SK-N-SH (cell line): Measurements from ENCODE around the gene FGD4. TPM values are rescaled to one million over a fixed set of nuclear protein-coding genes. Genes with fewer than 3 reads are reported as not detected.
A peak's percentile ranks its signal among the peaks of the same experiment; 100 is the strongest.

Source experiments
- CTCF ChIA-PET: fragments of 300-600, 350-600 bp; formaldehyde crosslinking; extraction: SDS; loops from one replicate; lab custom pipeline; 2021; lab: Yijun Ruan, JAX
- POLR2A ChIA-PET: fragments of 350-600 bp; sonication (Branson Sonifier 250); formaldehyde crosslinking; extraction: SDS; loops from one replicate; lab custom pipeline; 2020; ENCODE audit warnings: antibody characterized with exemption, inconsistent platforms; lab: Yijun Ruan, JAX
- DNase-seq: peaks from one replicate; pipeline ENCODE4 v3.0.0; 2012
- H2AFZ ChIP-seq: fragments of 200-600 bp; sonication (generic); 2 replicates; pipeline ENCODE4 v1.8.1; 2016; ENCODE audit warnings: antibody characterized with exemption, mild to moderate bottlenecking, low read depth
- H3F3A ChIP-seq: fragments of 200-600 bp; sonication (generic); replicated peaks from 2 replicates; pipeline ENCODE3; 2016; ENCODE audit warnings: antibody characterized with exemption, mild to moderate bottlenecking; ENCODE audit not compliant: insufficient read depth
- H3K27ac ChIP-seq, 2 experiments: fragments of 200-500 bp in 1 of 2; fragments of 200-600 bp in 1 of 2; sonication (Bioruptor generic) in 1 of 2; sonication (generic), shearing (Covaris generic) in 1 of 2; 2 replicates each; pipeline versions ENCODE4 v1.5.1 to v1.6.1; 2014 to 2016; ENCODE audit warnings: low read depth in 2 of 2, inconsistent platforms in 1 of 2, low read length in 1 of 2, mild to moderate bottlenecking in 1 of 2, mixed read lengths in 1 of 2
- H3K27me3 ChIP-seq: fragments of 200-600 bp; sonication (generic), shearing (Covaris generic); 2 replicates; pipeline ENCODE4 v1.6.1; 2016; ENCODE audit warnings: mixed run types; ENCODE audit not compliant: insufficient read depth
- H3K36me3 ChIP-seq, 2 experiments: fragments of 200-500 bp in 1 of 2; fragments of 200-600 bp in 1 of 2; sonication (Bioruptor generic) in 1 of 2; sonication (generic) in 1 of 2; replicated peaks in 1 of 2; 2 replicates each; pipeline versions ENCODE3 to v1.5.1; 2014 to 2016; ENCODE audit warnings: low read length in 1 of 2, mild to moderate bottlenecking in 1 of 2; ENCODE audit not compliant: insufficient read depth in 2 of 2, control insufficient read depth in 1 of 2
- H3K4me1 ChIP-seq, 2 experiments: fragments of 200-500 bp in 1 of 2; fragments of 200-600 bp in 1 of 2; sonication (Bioruptor generic) in 1 of 2; sonication (generic), shearing (Covaris generic) in 1 of 2; 2 replicates each; pipeline versions ENCODE4 v1.5.1 to v1.6.1; 2014 to 2016; ENCODE audit warnings: low read depth in 1 of 2, low read length in 1 of 2, mixed run types in 1 of 2; ENCODE audit not compliant: insufficient read depth in 2 of 2, control insufficient read depth in 1 of 2
- H3K4me2 ChIP-seq: fragments of 200-600 bp; sonication (generic), shearing (Covaris generic); 2 replicates; pipeline ENCODE4 v1.6.1; 2017; ENCODE audit warnings: mixed run types
- H3K4me3 ChIP-seq, 2 experiments: fragments of 200-500 bp in 1 of 2; fragments of 200-600 bp in 1 of 2; sonication (Bioruptor generic) in 1 of 2; sonication (generic), shearing (Covaris generic) in 1 of 2; 2 replicates each; pipeline versions ENCODE4 v1.5.1 to v1.8.1; 2014 to 2016; ENCODE audit warnings: low read depth in 2 of 2, inconsistent platforms in 1 of 2, low read length in 1 of 2, mild to moderate bottlenecking in 1 of 2, mixed read lengths in 1 of 2, moderate library complexity in 1 of 2
- H3K79me2 ChIP-seq: fragments of 200-600 bp; sonication (generic); 2 replicates; pipeline ENCODE4 v1.8.1; 2017; ENCODE audit warnings: mild to moderate bottlenecking; ENCODE audit not compliant: insufficient read depth
- H3K9ac ChIP-seq: fragments of 200-600 bp; sonication (generic); 2 replicates; pipeline ENCODE4 v1.6.1; 2017; ENCODE audit warnings: mixed run types
- H3K9me2 ChIP-seq: fragments of 200-600 bp; sonication (generic); 2 replicates; pipeline ENCODE4 v1.6.1; 2017; ENCODE audit warnings: mixed run types
- H3K9me3 ChIP-seq: fragments of 200-600 bp; sonication (generic); 2 replicates; pipeline ENCODE4 v1.6.1; 2017; ENCODE audit warnings: mixed run types, mild to moderate bottlenecking, moderate library complexity
- H4K20me1 ChIP-seq: fragments of 200-600 bp; sonication (generic); 2 replicates; pipeline ENCODE4 v1.6.1; 2017; ENCODE audit warnings: mild to moderate bottlenecking, mixed run types; ENCODE audit not compliant: insufficient read depth
- CHD2 ChIP-seq: fragments of 150-350 bp; IDR thresholded peaks from 2 replicates; pipeline ENCODE4 v1.6.1; 2018; ENCODE audit warnings: low read length; ENCODE audit not compliant: partially characterized antibody
- ELF1 ChIP-seq: IDR thresholded peaks from 2 replicates; pipeline ENCODE4 v1.4.0; 2012
- EP300 ChIP-seq, 2 experiments: IDR thresholded peaks; 2 replicates each; pipeline versions ENCODE4 v1.4.0 to v1.6.1; 2012; ENCODE audit warnings: borderline replicate concordance in 1 of 2, low read depth in 1 of 2, low read length in 1 of 2
- FOSL2 ChIP-seq: IDR thresholded peaks from 2 replicates; pipeline ENCODE4 v1.4.0; 2012; ENCODE audit warnings: low read depth, mild to moderate bottlenecking, moderate library complexity, borderline replicate concordance
- FOXJ3 ChIP-seq: sonication (generic); formaldehyde crosslinking; IDR thresholded peaks from 2 replicates; pipeline ENCODE4 v1.5.1; 2020; ENCODE audit warnings: mild to moderate bottlenecking, missing genetic modification reagents
- FOXM1 ChIP-seq: IDR thresholded peaks from 2 replicates; pipeline ENCODE4 v1.4.0; 2012; ENCODE audit warnings: low read depth, mild to moderate bottlenecking
- GABPA ChIP-seq: IDR thresholded peaks from 2 replicates; pipeline ENCODE4 v1.4.0; 2012; ENCODE audit warnings: low read depth, mild to moderate bottlenecking
- GATA2 ChIP-seq: sonication (generic); formaldehyde crosslinking; IDR thresholded peaks from 2 replicates; pipeline ENCODE4 v1.5.0; 2020; ENCODE audit warnings: mild to moderate bottlenecking, missing genetic modification reagents
- JUND ChIP-seq: IDR thresholded peaks from 2 replicates; pipeline ENCODE4 v1.4.0; 2012
- MEF2A ChIP-seq: IDR thresholded peaks from 2 replicates; pipeline ENCODE4 v1.4.0; 2012; ENCODE audit warnings: low read depth, borderline replicate concordance
- NFIC ChIP-seq: IDR thresholded peaks from 2 replicates; pipeline ENCODE4 v1.4.0; 2012; ENCODE audit warnings: borderline replicate concordance
- NRF1 ChIP-seq: IDR thresholded peaks from 2 replicates; pipeline ENCODE4 v1.6.1; 2012; ENCODE audit warnings: low read depth, mild to moderate bottlenecking, low read length
- POLR2AphosphoS5 ChIP-seq: IDR thresholded peaks from 2 replicates; pipeline ENCODE4 v1.6.1; 2012; ENCODE audit warnings: low read depth, low read length
- RAD21 ChIP-seq: IDR thresholded peaks from 2 replicates; pipeline ENCODE4 v1.6.1; 2012; ENCODE audit warnings: mild to moderate bottlenecking, low read length
- RCOR1 ChIP-seq: fragments of 150-350 bp; IDR thresholded peaks from 2 replicates; pipeline ENCODE4 v1.6.1; 2017; ENCODE audit warnings: antibody characterized with exemption, low read length
- RXRA ChIP-seq: IDR thresholded peaks from 2 replicates; pipeline ENCODE4 v1.4.0; 2012; ENCODE audit warnings: low read depth, mild to moderate bottlenecking, borderline replicate concordance
- SIN3A ChIP-seq: IDR thresholded peaks from 2 replicates; pipeline ENCODE4 v1.6.1; 2012; ENCODE audit warnings: low read depth, mild to moderate bottlenecking, low read length, moderate library complexity, borderline replicate concordance
- SMC3 ChIP-seq: IDR thresholded peaks from 2 replicates; pipeline ENCODE4 v1.6.1; 2012; ENCODE audit warnings: low read depth, low read length, improper control_type of control experiment
- TCF12 ChIP-seq: IDR thresholded peaks from 2 replicates; pipeline ENCODE4 v1.4.0; 2012
- YY1 ChIP-seq: IDR thresholded peaks from 2 replicates; pipeline ENCODE4 v1.4.0; 2012; ENCODE audit warnings: low read depth, mild to moderate bottlenecking
- WGBS: methylation state at CpG from one replicate; pipeline ENCODE4 v1.1.6; 2017; ENCODE audit warnings: low lambda C conversion rate; 5-methylcytosine and 5-hydroxymethylcytosine counted together
- polyA plus RNA-seq, 3 experiments: library from polyadenylated mRNA; depleted of rRNA; stranded (reverse); fragments of >200 nt; gene quantifications; 2 replicates each; pipeline ENCODE4 v1.2.3, GENCODE V29; 2012
- TF ChIP-seq, protein P1 (sequence below): IDR thresholded peaks from 2 replicates; pipeline ENCODE4 v1.4.0; 2012; ENCODE audit warnings: low read depth
- TF ChIP-seq, protein P2 (sequence below): fragments of 150-350 bp; IDR thresholded peaks from 2 replicates; pipeline ENCODE4 v1.6.1; 2016; ENCODE audit warnings: mild to moderate bottlenecking, low read depth, low read length
- TF ChIP-seq, protein P3 (sequence below): IDR thresholded peaks from 2 replicates; pipeline ENCODE4 v1.4.0; 2012; ENCODE audit warnings: low read depth, borderline replicate concordance
- TF ChIP-seq, protein P4 (sequence below): fragments of 150-350 bp; IDR thresholded peaks from 2 replicates; pipeline ENCODE4 v1.6.1; 2017; ENCODE audit warnings: antibody characterized with exemption, low read length, low read depth, borderline replicate concordance
- TF ChIP-seq, protein P5 (sequence below): IDR thresholded peaks from 2 replicates; pipeline ENCODE4 v1.4.0; 2012; ENCODE audit warnings: low read depth, borderline replicate concordance
- TF ChIP-seq, protein P6 (sequence below): IDR thresholded peaks from 2 replicates; pipeline ENCODE4 v1.6.1; 2012; ENCODE audit warnings: mild to moderate bottlenecking, low read depth, low read length, moderate library complexity

The FGD4 gene
- polyA plus RNA-seq, 1 of the 3 experiments (the other 2 are of a cell fraction), result 0.26 TPM

DNA sequence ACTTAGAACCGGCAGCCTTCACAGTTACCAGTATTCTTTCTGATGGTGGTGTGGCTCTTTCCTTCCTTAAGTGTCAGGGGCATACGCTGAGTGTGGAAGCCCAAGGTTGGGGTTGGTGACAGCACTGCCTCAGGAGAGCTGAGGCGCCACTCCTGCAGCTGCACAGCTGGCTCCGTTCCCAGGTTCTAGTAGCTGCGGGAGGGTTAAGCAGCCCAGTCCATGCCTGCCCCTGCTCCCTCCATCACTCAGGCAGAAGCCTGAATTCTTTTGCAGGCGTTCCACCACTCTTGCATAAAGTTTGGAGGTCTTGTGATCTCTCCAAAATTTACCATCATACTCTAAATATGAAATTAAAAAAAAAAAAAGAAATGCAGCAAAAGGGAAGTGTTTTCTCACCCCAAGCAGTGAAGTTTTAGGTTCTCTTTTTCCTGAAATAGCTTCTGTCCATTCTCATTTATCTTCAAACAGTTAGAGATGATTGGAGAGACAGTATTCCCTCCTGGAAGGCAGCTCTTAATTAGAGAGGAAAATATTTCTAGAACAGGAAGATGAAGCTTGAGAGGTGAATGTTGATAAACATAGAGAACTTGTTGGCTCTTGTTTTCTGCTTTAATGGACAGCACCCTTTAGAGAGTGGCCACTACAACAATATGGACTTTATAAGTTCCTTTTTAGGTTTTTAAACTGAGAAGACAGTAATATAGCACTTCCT is 136.1 kb downstream of the FGD4 start:
- Histone ChIP-seq H3K4me1 (peaks cover 0 to 18% of the 10 kb centered on the region in 2 experiments; a peak in 3 of 4 replicates), H3K27me3 (no peaks in the 10 kb centered on the region), H3K79me2 (peaks cover 25% of the 10 kb centered on the region; the same call in 1 of the 2 replicates), H3K27ac (peak overlapping the region; percentile 34 to 81; a peak in 3 of 4 replicates), H3K9ac (peak overlapping the region; percentile 58), H3K4me2 (peak overlapping the region; percentile 76), H3K36me3 (no peaks in the 10 kb centered on the region), H4K20me1 (no peaks in the 10 kb centered on the region), H2AFZ (peak overlapping the region; percentile 57; the same call in 1 of the 2 replicates), H3K9me2 (no peaks in the 10 kb centered on the region), H3K4me3 (peak overlapping the region in 1 of 2 experiments; percentile 57; a peak in 3 of 4 replicates), H3K9me3 (no peaks in the 10 kb centered on the region), H3F3A (peaks cover 29% of the 10 kb centered on the region)
- POLR2A ChIA-PET, result no interaction called here
- peak; percentile 81 for DNase-seq
- CTCF ChIA-PET, result interaction anchor here (0.9 to 1.6 kb wide), 3 partner anchors 9 to 122 kb away, joined by 3 to 4 read pairs (median 3); no protein-coding TSS in a partner anchor
- WGBS, result under 1% methylated on average over 6 of the region's 6 CpGs
- TF ChIP-seq FOSL2, result no peak
- TF ChIP-seq, protein P1, sequence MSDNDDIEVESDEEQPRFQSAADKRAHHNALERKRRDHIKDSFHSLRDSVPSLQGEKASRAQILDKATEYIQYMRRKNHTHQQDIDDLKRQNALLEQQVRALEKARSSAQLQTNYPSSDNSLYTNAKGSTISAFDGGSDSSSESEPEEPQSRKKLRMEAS, result no peak
- no peak for TF ChIP-seq JUND
- TF ChIP-seq SMC3, result no peak; the same call in 1 of the 2 replicates
- TF ChIP-seq GATA2 (CRISPR knock-in tag), result no peak
- TF ChIP-seq RAD21, result 0 out of 2 replicates have a peak, but pooled peaks have one; percentile 6
- TF ChIP-seq, protein P2, sequence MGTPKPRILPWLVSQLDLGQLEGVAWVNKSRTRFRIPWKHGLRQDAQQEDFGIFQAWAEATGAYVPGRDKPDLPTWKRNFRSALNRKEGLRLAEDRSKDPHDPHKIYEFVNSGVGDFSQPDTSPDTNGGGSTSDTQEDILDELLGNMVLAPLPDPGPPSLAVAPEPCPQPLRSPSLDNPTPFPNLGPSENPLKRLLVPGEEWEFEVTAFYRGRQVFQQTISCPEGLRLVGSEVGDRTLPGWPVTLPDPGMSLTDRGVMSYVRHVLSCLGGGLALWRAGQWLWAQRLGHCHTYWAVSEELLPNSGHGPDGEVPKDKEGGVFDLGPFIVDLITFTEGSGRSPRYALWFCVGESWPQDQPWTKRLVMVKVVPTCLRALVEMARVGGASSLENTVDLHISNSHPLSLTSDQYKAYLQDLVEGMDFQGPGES, result no peak
- TF ChIP-seq EP300 (IDR thresholded peaks at IDR 0.05; ENCODE audit: borderline replicate concordance in 1 of 2, low read depth in 1 of 2, low read length in 1 of 2), result no peak
- TF ChIP-seq SIN3A, result no peak
- peak; percentile 16 for TF ChIP-seq CHD2
- TF ChIP-seq, protein P3, sequence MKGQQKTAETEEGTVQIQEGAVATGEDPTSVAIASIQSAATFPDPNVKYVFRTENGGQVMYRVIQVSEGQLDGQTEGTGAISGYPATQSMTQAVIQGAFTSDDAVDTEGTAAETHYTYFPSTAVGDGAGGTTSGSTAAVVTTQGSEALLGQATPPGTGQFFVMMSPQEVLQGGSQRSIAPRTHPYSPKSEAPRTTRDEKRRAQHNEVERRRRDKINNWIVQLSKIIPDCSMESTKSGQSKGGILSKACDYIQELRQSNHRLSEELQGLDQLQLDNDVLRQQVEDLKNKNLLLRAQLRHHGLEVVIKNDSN, result no peak
- TF ChIP-seq NRF1, result no peak
- no peak for TF ChIP-seq RXRA
- TF ChIP-seq, protein P4, sequence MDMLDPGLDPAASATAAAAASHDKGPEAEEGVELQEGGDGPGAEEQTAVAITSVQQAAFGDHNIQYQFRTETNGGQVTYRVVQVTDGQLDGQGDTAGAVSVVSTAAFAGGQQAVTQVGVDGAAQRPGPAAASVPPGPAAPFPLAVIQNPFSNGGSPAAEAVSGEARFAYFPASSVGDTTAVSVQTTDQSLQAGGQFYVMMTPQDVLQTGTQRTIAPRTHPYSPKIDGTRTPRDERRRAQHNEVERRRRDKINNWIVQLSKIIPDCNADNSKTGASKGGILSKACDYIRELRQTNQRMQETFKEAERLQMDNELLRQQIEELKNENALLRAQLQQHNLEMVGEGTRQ, result no peak
- TF ChIP-seq, protein P5, sequence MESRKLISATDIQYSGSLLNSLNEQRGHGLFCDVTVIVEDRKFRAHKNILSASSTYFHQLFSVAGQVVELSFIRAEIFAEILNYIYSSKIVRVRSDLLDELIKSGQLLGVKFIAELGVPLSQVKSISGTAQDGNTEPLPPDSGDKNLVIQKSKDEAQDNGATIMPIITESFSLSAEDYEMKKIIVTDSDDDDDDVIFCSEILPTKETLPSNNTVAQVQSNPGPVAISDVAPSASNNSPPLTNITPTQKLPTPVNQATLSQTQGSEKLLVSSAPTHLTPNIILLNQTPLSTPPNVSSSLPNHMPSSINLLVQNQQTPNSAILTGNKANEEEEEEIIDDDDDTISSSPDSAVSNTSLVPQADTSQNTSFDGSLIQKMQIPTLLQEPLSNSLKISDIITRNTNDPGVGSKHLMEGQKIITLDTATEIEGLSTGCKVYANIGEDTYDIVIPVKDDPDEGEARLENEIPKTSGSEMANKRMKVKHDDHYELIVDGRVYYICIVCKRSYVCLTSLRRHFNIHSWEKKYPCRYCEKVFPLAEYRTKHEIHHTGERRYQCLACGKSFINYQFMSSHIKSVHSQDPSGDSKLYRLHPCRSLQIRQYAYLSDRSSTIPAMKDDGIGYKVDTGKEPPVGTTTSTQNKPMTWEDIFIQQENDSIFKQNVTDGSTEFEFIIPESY, result no peak
- TF ChIP-seq, protein P6, sequence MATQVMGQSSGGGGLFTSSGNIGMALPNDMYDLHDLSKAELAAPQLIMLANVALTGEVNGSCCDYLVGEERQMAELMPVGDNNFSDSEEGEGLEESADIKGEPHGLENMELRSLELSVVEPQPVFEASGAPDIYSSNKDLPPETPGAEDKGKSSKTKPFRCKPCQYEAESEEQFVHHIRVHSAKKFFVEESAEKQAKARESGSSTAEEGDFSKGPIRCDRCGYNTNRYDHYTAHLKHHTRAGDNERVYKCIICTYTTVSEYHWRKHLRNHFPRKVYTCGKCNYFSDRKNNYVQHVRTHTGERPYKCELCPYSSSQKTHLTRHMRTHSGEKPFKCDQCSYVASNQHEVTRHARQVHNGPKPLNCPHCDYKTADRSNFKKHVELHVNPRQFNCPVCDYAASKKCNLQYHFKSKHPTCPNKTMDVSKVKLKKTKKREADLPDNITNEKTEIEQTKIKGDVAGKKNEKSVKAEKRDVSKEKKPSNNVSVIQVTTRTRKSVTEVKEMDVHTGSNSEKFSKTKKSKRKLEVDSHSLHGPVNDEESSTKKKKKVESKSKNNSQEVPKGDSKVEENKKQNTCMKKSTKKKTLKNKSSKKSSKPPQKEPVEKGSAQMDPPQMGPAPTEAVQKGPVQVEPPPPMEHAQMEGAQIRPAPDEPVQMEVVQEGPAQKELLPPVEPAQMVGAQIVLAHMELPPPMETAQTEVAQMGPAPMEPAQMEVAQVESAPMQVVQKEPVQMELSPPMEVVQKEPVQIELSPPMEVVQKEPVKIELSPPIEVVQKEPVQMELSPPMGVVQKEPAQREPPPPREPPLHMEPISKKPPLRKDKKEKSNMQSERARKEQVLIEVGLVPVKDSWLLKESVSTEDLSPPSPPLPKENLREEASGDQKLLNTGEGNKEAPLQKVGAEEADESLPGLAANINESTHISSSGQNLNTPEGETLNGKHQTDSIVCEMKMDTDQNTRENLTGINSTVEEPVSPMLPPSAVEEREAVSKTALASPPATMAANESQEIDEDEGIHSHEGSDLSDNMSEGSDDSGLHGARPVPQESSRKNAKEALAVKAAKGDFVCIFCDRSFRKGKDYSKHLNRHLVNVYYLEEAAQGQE, result no peak
- no peak for TF ChIP-seq RCOR1
- TF ChIP-seq POLR2AphosphoS5, result no peak
- no peak for TF ChIP-seq GABPA
- no peak for TF ChIP-seq FOXJ3 (CRISPR knock-in tag)
- TF ChIP-seq MEF2A, result no peak
- peak; percentile 27; the same call in 1 of the 2 replicates for TF ChIP-seq TCF12
- TF ChIP-seq YY1, result no peak
- TF ChIP-seq ELF1, result no peak
- peak; percentile 67 for TF ChIP-seq NFIC
- TF ChIP-seq FOXM1, result no peak
